DOHH2 (cell line): ENCODE measurements around the gene SYNJ2BP.

Experiments
- H3F3A ChIP-seq: fragments of 200-600 bp; sonication (generic), shearing (Covaris generic); 2 replicates; pipeline ENCODE4 v1.6.0; 2016; ENCODE audit warnings: antibody characterized with exemption, mild to moderate bottlenecking; ENCODE audit not compliant: control insufficient read depth, insufficient read depth
- H3K27ac ChIP-seq: fragments of 200-600 bp; sonication (generic); 2 replicates; pipeline ENCODE4 v1.5.1; 2014; ENCODE audit warnings: low read depth, mild to moderate bottlenecking, low read length, moderate library complexity
- H3K27me3 ChIP-seq: fragments of 200-600 bp; sonication (generic); 2 replicates; pipeline ENCODE4 v1.6.1; 2014; ENCODE audit warnings: mild to moderate bottlenecking, low read length, mixed read lengths; ENCODE audit not compliant: control insufficient read depth
- H3K36me3 ChIP-seq: fragments of 200-600 bp; sonication (generic); 2 replicates; pipeline ENCODE4 v1.6.1; 2014; ENCODE audit warnings: mild to moderate bottlenecking, low read length, moderate library complexity, mixed read lengths; ENCODE audit not compliant: control insufficient read depth
- H3K4me1 ChIP-seq: fragments of 200-600 bp; sonication (generic); 2 replicates; pipeline ENCODE4 v1.6.1; 2014; ENCODE audit warnings: mild to moderate bottlenecking, low read length, mixed read lengths; ENCODE audit not compliant: control insufficient read depth
- H3K4me2 ChIP-seq: fragments of 200-600 bp; sonication (generic); 2 replicates; pipeline ENCODE4 v1.6.0; 2014; ENCODE audit warnings: mild to moderate bottlenecking, low read length, moderate library complexity
- H3K4me3 ChIP-seq: fragments of 200-600 bp; sonication (generic); 2 replicates; pipeline ENCODE4 v1.5.1; 2014; ENCODE audit warnings: mild to moderate bottlenecking, low read length, mixed read lengths
- H3K79me2 ChIP-seq: fragments of 200-600 bp; sonication (generic); 2 replicates; pipeline ENCODE4 v1.6.1; 2014; ENCODE audit warnings: mild to moderate bottlenecking, low read length, mixed read lengths; ENCODE audit not compliant: control insufficient read depth
- H3K9me2 ChIP-seq: fragments of 200-600 bp; sonication (generic); replicated peaks from 2 replicates; pipeline ENCODE4 v1.6.1; 2014; ENCODE audit warnings: mild to moderate bottlenecking, low read length, mixed read lengths; ENCODE audit not compliant: control insufficient read depth
- H3K9me3 ChIP-seq: fragments of 200-600 bp; sonication (generic); 2 replicates; pipeline ENCODE4 v1.6.1; 2014; ENCODE audit warnings: antibody characterized with exemption, low read length, mixed read lengths; ENCODE audit not compliant: control insufficient read depth, insufficient read depth
- H4K20me1 ChIP-seq: fragments of 200-600 bp; sonication (generic); 2 replicates; pipeline ENCODE4 v1.6.0; 2014; ENCODE audit warnings: low read depth, mild to moderate bottlenecking, antibody characterized with exemption, low read length, moderate library complexity; ENCODE audit not compliant: control insufficient read depth, insufficient read depth
- EZH2phosphoT487 ChIP-seq: fragments of 200-600 bp; sonication (generic); IDR thresholded peaks from 2 replicates; pipeline ENCODE4 v1.6.1; 2017; ENCODE audit warnings: borderline replicate concordance, mild to moderate bottlenecking, antibody characterized with exemption, low read length, moderate library complexity, mixed read lengths
- TF ChIP-seq, protein P1 (sequence below): fragments of 200-600 bp; sonication (generic); IDR thresholded peaks from one replicate; pipeline ENCODE4 v1.5.1; 2014; ENCODE audit warnings: antibody characterized with exemption, mild to moderate bottlenecking, low read depth, low read length; ENCODE audit not compliant: poor library complexity, severe bottlenecking

The SYNJ2BP gene, protein sequence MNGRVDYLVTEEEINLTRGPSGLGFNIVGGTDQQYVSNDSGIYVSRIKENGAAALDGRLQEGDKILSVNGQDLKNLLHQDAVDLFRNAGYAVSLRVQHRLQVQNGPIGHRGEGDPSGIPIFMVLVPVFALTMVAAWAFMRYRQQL

GRCh38 chr14:70416725-70417349, at the start of gene SYNJ2BP:
Gene SYNJ2BP (minus strand): TSS chr14:70417090. CDS start chr14:70416963, 127 bp downstream.
- TF ChIP-seq, protein P1, sequence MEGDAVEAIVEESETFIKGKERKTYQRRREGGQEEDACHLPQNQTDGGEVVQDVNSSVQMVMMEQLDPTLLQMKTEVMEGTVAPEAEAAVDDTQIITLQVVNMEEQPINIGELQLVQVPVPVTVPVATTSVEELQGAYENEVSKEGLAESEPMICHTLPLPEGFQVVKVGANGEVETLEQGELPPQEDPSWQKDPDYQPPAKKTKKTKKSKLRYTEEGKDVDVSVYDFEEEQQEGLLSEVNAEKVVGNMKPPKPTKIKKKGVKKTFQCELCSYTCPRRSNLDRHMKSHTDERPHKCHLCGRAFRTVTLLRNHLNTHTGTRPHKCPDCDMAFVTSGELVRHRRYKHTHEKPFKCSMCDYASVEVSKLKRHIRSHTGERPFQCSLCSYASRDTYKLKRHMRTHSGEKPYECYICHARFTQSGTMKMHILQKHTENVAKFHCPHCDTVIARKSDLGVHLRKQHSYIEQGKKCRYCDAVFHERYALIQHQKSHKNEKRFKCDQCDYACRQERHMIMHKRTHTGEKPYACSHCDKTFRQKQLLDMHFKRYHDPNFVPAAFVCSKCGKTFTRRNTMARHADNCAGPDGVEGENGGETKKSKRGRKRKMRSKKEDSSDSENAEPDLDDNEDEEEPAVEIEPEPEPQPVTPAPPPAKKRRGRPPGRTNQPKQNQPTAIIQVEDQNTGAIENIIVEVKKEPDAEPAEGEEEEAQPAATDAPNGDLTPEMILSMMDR, result no peak
- TF ChIP-seq EZH2phosphoT487, result no peak
- no peak within 1 kb of the TSS for H3K27ac ChIP-seq

DNA sequence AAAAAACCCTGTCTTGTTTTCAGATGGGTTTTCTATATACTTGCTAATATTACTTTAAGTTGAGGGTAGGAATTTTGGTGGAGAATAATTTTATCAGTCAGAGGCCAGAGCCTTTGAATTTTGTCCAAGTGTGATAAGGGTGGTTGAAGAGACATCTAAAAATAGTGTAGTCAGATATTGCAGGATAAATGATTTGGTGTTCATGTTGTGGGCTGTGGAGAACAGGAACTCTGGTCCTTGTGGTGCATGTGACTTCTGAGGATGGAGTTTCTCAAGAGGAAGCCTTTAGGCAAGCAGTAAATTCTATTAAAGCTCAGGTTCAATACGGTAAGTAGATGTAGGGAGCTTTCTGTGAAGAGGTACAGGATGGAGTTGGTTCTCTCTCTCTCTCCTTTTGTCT, 37.8 kb upstream of the SYNJ2BP start:
- H3K27ac ChIP-seq, result no peak overlapping the region
- no peaks in the 10 kb centered on the region for H3K79me2 ChIP-seq
- H3K9me2 ChIP-seq, result no peaks in the 10 kb centered on the region
- H3F3A ChIP-seq, result no peaks in the 10 kb centered on the region
- TF ChIP-seq EZH2phosphoT487, result no peak
- TF ChIP-seq, protein P1, result no peak
- no peak overlapping the region for H3K4me3 ChIP-seq
- H3K4me2 ChIP-seq, result no peak overlapping the region
- H3K27me3 ChIP-seq, result peaks cover 2% of the 10 kb centered on the region; the same call in 1 of the 2 replicates
- no peaks in the 10 kb centered on the region for H4K20me1 ChIP-seq
- no peaks in the 10 kb centered on the region for H3K4me1 ChIP-seq
- H3K9me3 ChIP-seq, result no peaks in the 10 kb centered on the region
- no peaks in the 10 kb centered on the region for H3K36me3 ChIP-seq

More at GRCh38 chr14:70416725-70417349, at the start of gene SYNJ2BP:
- Histone ChIP-seq H3K4me2 (peak within 1 kb of the TSS; percentile 69), H3K9me3 (no peaks in the 10 kb centered on the region), H3F3A (no peaks in the 10 kb centered on the region), H3K36me3 (no peaks in the 10 kb centered on the region), H3K27me3 (no peaks in the 10 kb centered on the region), H3K9me2 (no peaks in the 10 kb centered on the region), H4K20me1 (no peaks in the 10 kb centered on the region), H3K79me2 (no peaks in the 10 kb centered on the region), H3K4me1 (no peaks in the 10 kb centered on the region), H3K4me3 (peak within 1 kb of the TSS; percentile 72)

DNA sequence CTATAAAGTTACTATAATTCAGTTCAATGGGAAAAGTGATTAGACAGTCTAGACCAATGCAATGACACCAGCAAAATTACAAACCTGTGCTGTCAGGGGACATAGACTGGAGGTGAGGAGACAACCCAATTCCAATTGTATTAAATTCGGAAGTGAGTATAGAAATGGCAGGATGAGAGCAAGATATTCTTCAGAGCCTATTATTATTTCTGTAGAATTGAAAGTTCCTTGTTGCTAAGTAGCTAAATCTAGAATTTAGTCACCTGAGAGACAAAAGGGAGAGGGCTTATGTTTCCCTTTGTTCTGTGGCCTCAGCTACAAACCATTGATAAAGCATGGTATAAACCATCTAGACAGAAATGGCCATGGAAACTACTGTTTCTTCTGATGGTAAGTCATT, 35.0 kb upstream of the SYNJ2BP start, which contains the start of gene ADAM21:
Gene ADAM21, plus strand, starts transcription at position 301 of the 400 bp plus-strand sequence. CDS start 5,326 bp downstream, outside the sequence.
- H3F3A ChIP-seq, result no peaks in the 10 kb centered on the region
- H3K4me2 ChIP-seq, result no peak within 1 kb of the TSS
- no peak within 1 kb of the TSS for H3K27ac ChIP-seq
- H3K9me2 ChIP-seq, result no peaks in the 10 kb centered on the region
- H3K4me3 ChIP-seq, result no peak within 1 kb of the TSS
- H3K4me1 ChIP-seq, result no peaks in the 10 kb centered on the region
- H3K79me2 ChIP-seq, result no peaks in the 10 kb centered on the region
- TF ChIP-seq, protein P1, result no peak
- no peak for TF ChIP-seq EZH2phosphoT487
- no peaks in the 10 kb centered on the region for H4K20me1 ChIP-seq
- H3K27me3 ChIP-seq, result 0 out of 2 replicates have a peak, but pooled peaks cover 2% of the 10 kb centered on the region
- no peaks in the 10 kb centered on the region for H3K9me3 ChIP-seq
- no peaks in the 10 kb centered on the region for H3K36me3 ChIP-seq
